GM21360 (cell line): Measurements from ENCODE around the gene USP7.

ENCODE experiments used
- ATAC-seq: cut with Tn5 transposase; IDR thresholded peaks from one replicate; pipeline ENCODE4 v1.9.1; 2021; ENCODE audit warnings: mild to moderate bottlenecking, moderate library complexity; ENCODE audit not compliant: unreplicated experiment

USP7 gene

DNA sequence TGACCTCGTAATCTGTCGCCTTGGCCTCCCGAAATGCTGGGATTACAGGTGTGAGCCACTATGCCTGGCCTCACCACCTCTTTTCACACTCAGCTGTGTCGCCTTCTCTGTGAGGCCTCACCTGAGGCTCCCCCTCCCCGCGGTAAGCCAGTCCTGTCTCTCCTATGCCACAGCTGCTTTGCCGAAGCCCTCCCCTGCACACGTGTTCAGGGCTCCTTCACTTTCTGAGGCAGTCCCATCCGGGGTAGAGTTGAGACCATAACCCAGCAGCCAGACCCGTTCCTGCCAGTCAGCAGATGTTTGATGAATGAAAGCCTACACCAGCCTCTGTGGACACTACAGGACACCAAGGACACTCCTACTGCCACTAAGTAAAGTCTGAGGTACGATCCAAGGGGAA lies 10.6 kb downstream of the USP7 start:
- no peak for ATAC-seq

DNA sequence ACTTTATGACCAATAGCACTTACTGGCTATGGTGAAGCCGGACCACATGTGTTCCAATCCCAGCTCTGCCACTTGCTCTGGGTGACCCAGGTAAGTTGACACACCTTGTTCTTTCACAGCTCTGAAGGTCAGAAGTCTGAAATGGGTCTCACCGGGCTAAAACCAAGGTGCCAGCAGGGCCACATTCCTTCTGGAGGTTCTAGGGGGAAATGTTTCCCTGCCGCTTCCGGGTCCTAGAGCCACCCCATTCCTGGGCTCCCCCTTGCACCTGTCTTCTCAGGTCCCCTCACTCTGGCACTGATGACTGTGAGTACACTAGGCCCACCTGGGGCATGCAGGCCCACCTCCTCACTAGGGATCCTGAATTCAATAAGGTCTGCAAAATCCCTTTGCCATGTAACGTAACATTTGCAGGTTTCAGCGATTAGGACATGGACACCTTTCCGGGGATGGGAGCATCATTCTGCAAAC lies 11.4 kb downstream of the USP7 start:
- no peak for ATAC-seq

DNA sequence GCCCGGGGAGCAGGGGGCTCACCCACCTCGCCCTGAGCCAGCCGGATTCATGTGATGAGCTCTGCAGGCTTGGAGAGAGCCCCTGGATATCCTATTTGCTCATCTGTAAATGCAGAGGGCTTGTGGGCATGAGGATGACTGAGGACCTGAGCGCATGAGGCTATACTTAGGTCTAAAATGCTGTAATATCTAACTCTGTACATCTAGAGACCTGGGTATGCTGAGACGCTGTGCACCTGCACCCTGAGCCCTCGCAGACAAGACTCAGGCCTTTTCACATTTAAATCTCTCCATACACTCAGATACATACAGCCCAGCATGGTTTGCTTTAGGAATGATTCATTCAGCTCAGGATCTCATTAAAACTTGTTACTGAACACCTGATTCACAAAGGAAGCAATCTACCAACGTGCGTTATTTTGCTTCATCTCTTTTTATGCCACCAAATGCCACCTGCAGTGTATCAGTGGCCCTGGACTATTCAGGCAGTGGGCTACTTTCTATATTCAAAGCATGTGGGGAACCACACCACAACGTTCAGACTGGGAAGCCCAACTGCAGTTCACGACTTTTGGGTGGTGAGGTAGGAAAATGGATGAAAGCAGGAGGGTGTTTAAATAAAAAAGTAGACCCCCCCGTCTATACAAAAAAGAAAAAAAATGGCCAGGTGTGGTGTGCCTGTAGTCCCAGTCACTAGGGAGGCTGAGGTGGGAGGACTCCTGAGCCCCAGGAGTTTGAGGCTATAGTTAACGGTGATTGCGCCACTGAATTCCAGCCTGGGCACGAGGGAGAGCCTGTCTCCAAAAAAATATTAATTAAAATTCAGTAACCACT lies 12.0 kb downstream of the USP7 start:
- ATAC-seq, result no peak

GRCh38 chr16:8950580-8951077 lies 13.1 kb downstream of the USP7 start:
- no peak for ATAC-seq

DNA sequence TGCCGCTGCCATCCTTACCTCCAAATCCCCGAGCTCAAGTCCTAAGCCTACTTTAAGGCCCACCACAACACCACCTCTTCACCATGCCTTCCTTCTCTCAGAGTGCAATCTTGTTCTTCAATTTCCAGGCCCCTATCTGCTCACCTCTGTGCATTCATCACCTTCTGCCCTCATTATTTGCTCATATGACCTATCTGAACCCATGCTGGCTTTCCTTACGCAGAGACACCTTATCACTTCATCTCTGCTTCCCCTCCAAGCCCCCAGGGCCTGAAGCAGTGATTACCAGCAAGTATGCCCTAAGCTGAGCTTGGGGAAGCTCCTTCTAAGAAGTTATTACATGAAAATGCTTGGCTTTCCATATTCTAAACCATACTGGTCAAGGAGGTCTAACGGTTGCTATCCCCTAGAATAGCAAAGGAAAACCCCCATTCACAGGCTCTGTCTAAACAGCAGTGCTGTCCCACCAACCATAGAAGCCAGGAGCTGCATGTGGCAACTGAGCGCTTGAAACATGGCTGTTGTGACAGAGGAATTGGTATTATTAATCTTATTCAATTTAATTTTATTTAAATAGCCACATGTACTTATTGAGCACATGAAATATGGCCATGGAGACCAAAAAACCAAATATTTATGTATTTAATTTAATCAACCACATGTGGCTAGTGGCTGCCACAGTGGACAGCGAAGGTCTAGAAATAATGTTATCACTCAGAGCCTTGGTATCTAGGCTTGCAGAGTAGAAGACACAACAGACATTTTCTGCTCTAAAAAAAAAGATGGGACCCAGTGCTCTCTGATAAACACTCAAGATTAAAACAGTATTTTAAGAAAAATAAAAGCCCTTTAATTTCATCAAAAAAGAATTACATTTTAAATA lies 13.9 kb downstream of the USP7 start:
- ATAC-seq, result no peak

GRCh38 chr16:8948831-8949230 lies 14.9 kb downstream of the USP7 start:
- no peak for ATAC-seq

DNA sequence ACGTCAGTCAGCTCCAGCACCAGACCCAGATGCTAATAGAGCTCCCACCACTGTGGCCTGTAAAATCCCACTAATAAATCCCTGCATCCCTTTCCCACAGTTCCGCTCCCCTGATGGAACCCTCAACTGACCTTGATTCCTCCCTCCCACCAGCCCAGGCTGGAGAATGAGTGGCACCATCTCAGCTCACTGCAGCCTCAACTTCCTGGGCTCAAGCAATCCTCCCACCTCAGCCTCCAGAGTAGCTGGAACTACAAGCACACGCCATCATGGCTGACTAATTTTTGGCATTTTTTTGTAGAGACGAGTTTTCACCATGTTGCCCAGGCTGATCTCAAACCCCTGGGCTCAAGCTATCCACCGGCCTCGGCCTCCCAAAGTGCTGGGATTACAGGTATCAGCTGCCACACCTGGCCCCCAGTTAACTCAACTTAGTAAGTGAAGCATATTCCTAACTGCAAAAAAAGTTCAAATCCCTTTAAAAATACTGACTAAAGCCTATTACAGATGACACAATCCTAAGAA lies 15.6 kb downstream of the USP7 start:
- ATAC-seq, result no peak

GRCh38 chr16:8946544-8946943 lies 17.2 kb downstream of the USP7 start:
- peak; percentile 37 for ATAC-seq

DNA sequence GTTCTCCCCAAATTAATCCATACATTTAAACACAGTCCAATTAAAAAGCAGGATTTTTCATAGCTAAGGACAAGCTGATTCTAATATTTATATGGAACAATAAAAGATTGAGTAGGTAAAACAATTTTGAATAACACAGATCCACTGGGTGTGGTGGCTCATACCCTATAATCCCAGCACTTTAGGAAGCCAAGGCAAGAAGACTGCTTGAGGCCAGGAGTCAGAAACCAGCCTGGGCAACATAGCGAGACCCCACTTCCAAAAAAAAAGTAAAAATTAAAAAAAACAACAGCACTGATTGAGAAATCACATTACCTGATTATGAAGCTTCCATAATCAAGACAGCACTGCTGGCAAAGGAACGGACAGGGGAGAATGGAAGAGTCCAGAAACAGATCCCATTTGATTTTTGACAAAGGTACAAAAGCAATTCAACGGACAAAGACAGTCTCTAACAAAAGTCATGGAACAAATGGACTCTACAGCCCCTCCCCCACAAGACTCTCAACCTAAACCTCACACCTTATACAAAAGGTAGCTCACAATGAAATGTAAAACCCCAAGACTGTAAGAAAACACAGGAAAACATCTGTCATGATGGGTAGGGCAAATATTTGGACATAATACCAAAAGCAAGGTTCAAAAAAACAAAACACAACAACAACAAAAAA lies 17.9 kb downstream of the USP7 start:
- no peak for ATAC-seq

GRCh38 chr16:8943966-8944759 lies 19.5 kb downstream of the USP7 start:
- peak; percentile 60 for ATAC-seq

DNA sequence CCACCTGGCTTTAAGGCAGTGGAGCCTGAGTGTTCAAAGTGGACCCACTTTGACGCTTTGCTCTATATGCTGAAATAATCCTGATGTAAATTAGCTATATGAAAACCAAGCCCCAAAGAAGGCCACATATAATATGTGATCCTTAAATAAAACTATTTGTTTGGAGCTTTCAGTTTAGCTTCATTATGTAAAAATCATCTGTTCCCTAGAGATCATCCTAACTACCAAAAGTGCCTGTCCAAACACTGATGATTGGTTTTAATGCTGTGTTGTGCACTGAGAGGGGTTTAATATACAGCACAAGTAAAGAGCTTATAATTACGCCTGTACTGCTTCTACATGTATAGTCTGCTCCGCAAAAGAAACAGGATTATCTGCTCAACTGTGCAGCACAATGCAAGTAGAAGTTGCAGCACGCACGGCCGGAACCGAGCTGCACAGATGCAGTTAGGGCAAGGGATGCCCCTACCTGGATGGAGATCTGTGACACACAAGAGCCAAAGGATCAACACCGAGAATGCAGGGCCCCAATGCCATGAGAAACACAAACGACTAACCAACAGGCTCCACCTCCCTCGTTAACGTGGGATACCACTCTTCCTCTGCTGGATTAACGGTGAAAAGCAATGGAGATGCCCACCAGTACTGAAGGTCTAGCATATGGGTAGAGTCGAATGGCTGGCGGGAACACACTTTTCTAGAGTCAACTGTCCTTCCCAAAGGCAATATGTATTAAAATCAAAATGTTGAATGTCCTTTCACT lies 20.5 kb downstream of the USP7 start:
- ATAC-seq, result no peak

- no peak for ATAC-seq
These were observed 21.9 kb downstream of the USP7 start for GRCh38 chr16:8941718-8942344.

GRCh38 chr16:8937803-8938202 lies 25.9 kb downstream of the USP7 start:
- ATAC-seq, result no peak

DNA sequence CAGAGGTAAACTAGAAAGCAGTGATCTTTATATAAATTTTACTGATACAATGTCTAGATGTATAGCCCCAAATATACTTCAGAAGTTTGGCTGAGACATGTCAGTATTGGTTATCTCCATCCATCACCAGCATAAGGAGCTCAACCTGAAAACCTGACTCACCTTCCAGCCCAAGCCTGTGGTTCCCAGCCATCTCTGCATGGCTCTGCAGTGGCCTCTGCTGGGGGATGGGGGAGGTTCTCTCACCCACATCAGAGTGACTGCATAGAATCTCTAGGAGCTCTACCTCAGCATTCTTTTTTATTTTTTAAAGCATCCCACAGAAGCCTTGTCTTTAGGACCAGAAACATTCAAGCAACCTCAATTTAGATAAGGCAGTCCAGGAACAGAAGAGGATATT lies 27.3 kb downstream of the USP7 start:
- peak; percentile 91 for ATAC-seq

GRCh38 chr16:8935989-8936388 lies 27.7 kb downstream of the USP7 start:
- peak; percentile 6 for ATAC-seq

- no peak for ATAC-seq
These were observed 29.1 kb downstream of the USP7 start for GRCh38 chr16:8934601-8935000.

DNA sequence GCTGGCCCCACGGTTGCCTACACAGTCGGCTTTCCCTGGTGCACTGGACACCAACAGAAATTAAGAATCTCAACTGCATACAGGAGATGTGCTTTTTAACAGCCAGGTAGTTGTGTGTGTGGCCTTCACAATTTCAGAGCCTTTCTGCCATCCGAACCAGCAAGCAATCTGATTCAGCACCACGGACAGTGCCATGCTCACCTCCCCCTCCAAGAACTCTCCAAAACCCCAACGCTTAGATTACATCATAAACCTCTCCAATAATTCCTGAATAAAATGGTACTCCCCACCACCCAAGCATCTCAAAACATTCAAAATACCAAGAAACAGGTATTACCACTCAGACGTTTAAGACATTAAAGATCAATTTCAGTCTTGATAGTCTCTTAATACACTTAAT lies 31.8 kb downstream of the USP7 start:
- no peak for ATAC-seq

GRCh38 chr16:8929086-8929748 lies 34.5 kb downstream of the USP7 start:
- no peak for ATAC-seq
